ENCODE measurements around the gene PTX3.

GRCh38 chr3:157460253-157460652 lies 23.6 kb downstream of the PTX3 start:
- TF ChIP-seq POLR2A (IDR thresholded peaks at IDR 0.05) (no peak), CTCF (IDR thresholded peaks at IDR 0.05) (no peak)

All from heart left ventricle (tissue), 13 donors.